ENCODE measurements around the gene TFDP2. TPM values are rescaled to one million over a fixed set of nuclear protein-coding genes. Genes with fewer than 3 reads are reported as not detected.

TFDP2 gene
- total RNA-seq, 1 experiment from 2014 or later, result 76.0 TPM

DNA sequence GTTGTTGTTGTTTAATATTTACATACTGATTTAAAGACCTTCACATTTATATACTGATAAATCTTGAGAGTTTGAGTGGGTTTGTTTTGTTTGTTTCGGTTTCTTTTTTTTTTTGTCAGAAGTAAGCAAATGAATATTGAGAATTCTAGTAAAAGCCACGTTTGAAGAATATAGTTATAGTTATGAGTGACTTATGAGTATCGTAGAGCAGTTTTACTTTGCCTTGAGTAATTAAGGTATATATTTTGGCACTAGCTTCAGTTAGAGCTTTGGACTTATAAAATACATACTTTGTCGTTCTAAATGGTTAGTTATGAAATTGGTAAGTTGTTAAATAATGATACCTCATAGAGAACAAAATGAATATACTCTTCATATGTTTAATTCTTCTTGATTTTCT lies 245.1 kb downstream of the TFDP2 start:
- TF ChIP-seq, protein P1, sequence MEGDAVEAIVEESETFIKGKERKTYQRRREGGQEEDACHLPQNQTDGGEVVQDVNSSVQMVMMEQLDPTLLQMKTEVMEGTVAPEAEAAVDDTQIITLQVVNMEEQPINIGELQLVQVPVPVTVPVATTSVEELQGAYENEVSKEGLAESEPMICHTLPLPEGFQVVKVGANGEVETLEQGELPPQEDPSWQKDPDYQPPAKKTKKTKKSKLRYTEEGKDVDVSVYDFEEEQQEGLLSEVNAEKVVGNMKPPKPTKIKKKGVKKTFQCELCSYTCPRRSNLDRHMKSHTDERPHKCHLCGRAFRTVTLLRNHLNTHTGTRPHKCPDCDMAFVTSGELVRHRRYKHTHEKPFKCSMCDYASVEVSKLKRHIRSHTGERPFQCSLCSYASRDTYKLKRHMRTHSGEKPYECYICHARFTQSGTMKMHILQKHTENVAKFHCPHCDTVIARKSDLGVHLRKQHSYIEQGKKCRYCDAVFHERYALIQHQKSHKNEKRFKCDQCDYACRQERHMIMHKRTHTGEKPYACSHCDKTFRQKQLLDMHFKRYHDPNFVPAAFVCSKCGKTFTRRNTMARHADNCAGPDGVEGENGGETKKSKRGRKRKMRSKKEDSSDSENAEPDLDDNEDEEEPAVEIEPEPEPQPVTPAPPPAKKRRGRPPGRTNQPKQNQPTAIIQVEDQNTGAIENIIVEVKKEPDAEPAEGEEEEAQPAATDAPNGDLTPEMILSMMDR (conservative IDR thresholded peaks at IDR 0.05), result no peak
- no peak overlapping the region for H4K5ac ChIP-seq (ENCODE audit: insufficient read length, low read depth, low read length)
- Mint-ChIP-seq H3K9me3 (peaks cover 16% of the 10 kb centered on the region in 2 experiments), H3K27ac (no peak overlapping the region), H3K4me3 (no peak overlapping the region), H3K4me1 (no peaks in the 10 kb centered on the region), H3K27me3 (ENCODE audit: low read depth) (no peaks in the 10 kb centered on the region), H3K36me3 (ENCODE audit: insufficient read depth in 1 of 3, low read depth in 3 of 3) (peaks cover 46 to 66% (median 65%) of the 10 kb centered on the region in 3 experiments)
- H3K4ac ChIP-seq (ENCODE audit: low read depth, low read length), result no peak overlapping the region
- no peaks in the 10 kb centered on the region for H3K27me3 ChIP-seq (ENCODE audit: insufficient read depth, low read length)
- no peaks in the 10 kb centered on the region for H4K20me1 ChIP-seq (ENCODE audit: control insufficient read depth, insufficient read depth, insufficient read length)
- H3K23ac ChIP-seq (ENCODE audit: insufficient read length, low read depth, low read length), result no peak overlapping the region
- no peak overlapping the region for H3K14ac ChIP-seq (ENCODE audit: insufficient read depth, low read length)
- H2BK5ac ChIP-seq (ENCODE audit: insufficient read length, low read length), result no peak overlapping the region
- H2BK15ac ChIP-seq (ENCODE audit: low read depth, low read length), result no peak overlapping the region
- no peaks in the 10 kb centered on the region for H3K23me2 ChIP-seq (ENCODE audit: insufficient read length, low read depth, low read length, poor library complexity, severe bottlenecking)
- H3K56ac ChIP-seq (ENCODE audit: insufficient read length, low read depth, low read length), result no peak overlapping the region
- H3K9ac ChIP-seq (ENCODE audit: extremely low read depth, insufficient read length, low read length), result no peak overlapping the region
- no peak overlapping the region for H3K27ac ChIP-seq (ENCODE audit: insufficient read length, low read depth, low read length)
- H3K4me1 ChIP-seq (ENCODE audit: insufficient read depth, low read length), result no peaks in the 10 kb centered on the region
- no peak overlapping the region for H2BK12ac ChIP-seq (ENCODE audit: insufficient read length, low read depth, low read length)
- H3K4me2 ChIP-seq (ENCODE audit: insufficient read depth, insufficient read length, low read length), result no peak overlapping the region
- no peak overlapping the region for H3T11ph ChIP-seq (ENCODE audit: low read length)
- no peak overlapping the region for H2BK120ac ChIP-seq (ENCODE audit: low read depth, low read length, poor library complexity, severe bottlenecking)
- no peak overlapping the region for H4K8ac ChIP-seq (replicated peaks; ENCODE audit: insufficient read length, low read depth, low read length)
- H3K79me1 ChIP-seq (ENCODE audit: insufficient read depth, low read depth, low read length, poor library complexity, severe bottlenecking), result peaks cover 13% of the 10 kb centered on the region
- H3K79me2 ChIP-seq (ENCODE audit: insufficient read depth, low read length), result peaks cover 2% of the 10 kb centered on the region; the same call in 1 of the 2 replicates
- DNase-seq, result no peak
- no peak overlapping the region for H3K18ac ChIP-seq (ENCODE audit: insufficient read length, low read depth, low read length)
- H2AK5ac ChIP-seq (ENCODE audit: insufficient read length, low read length), result no peak overlapping the region
- H2BK20ac ChIP-seq (ENCODE audit: low read depth, low read length, poor library complexity, severe bottlenecking), result no peak overlapping the region
- no peak overlapping the region for H2AFZ ChIP-seq (ENCODE audit: low read length)
- no peak overlapping the region for H4K91ac ChIP-seq (ENCODE audit: insufficient read length, low read depth, low read length)
- no CpG with 5 or more reads among the region's 4 CpGs for WGBS (ENCODE audit: extremely low coverage, insufficient read length, low lambda C conversion rate)
- peaks cover 9% of the 10 kb centered on the region for H3K9me3 ChIP-seq (ENCODE audit: control insufficient read depth, low read depth, low read length)
